Spleen (tissue), 11 donors: Measurements from ENCODE around the gene CEACAM4. TPM values are rescaled to one million over a fixed set of nuclear protein-coding genes. Genes with fewer than 3 reads are reported as not detected.
"Not testable (repeated sequence)": the region's sequence is repeated elsewhere in the genome, so short reads cannot be mapped to it uniquely, and the experiment has no call there.

Source experiments
- DNase-seq: peaks from one replicate; pipeline ENCODE4 v3.0.0-alpha.2; 2020
- H3K27ac ChIP-seq, 8 donors: fragments of 200-600 bp; sonication (generic) in 7 of 8; 1 replicate in 4 of 8; 2 replicates in 4 of 8; pipeline versions ENCODE4 v1.5.0 to v1.8.0; 2016 to 2021; ENCODE audit warnings: inconsistent platforms in 4 of 8, mild to moderate bottlenecking in 4 of 8, moderate library complexity in 1 of 8
- H3K27me3 ChIP-seq, 7 donors: fragments of 200-600 bp; sonication (generic) in 6 of 7; replicated peaks in 1 of 7; 1 replicate in 4 of 7; 2 replicates in 3 of 7; pipeline versions ENCODE4 v1.5.0 to v1.8.0; 2016 to 2021; ENCODE audit warnings: inconsistent platforms in 3 of 7, mild to moderate bottlenecking in 1 of 7
- H3K36me3 ChIP-seq, 6 donors: fragments of 200-600 bp; sonication (generic) in 5 of 6; 1 replicate in 4 of 6; 2 replicates in 2 of 6; pipeline versions ENCODE4 v1.5.0 to v1.8.0; 2016 to 2021; ENCODE audit warnings: inconsistent platforms in 2 of 6
- H3K4me1 ChIP-seq, 6 donors: fragments of 200-600 bp; sonication (generic) in 5 of 6; 1 replicate in 3 of 6; 2 replicates in 3 of 6; pipeline versions ENCODE4 v1.5.0 to v1.8.0; 2016 to 2021; ENCODE audit warnings: inconsistent platforms in 3 of 6
- H3K4me3 ChIP-seq, 8 donors: fragments of 200-600 bp; sonication (generic) in 7 of 8; 1 replicate in 4 of 8; 2 replicates in 4 of 8; pipeline versions ENCODE4 v1.5.0 to v1.8.0; 2016 to 2021; ENCODE audit warnings: inconsistent platforms in 4 of 8, mild to moderate bottlenecking in 4 of 8, moderate library complexity in 2 of 8
- H3K9me3 ChIP-seq, 8 donors: fragments of 200-600 bp; sonication (generic) in 7 of 8; 1 replicate in 4 of 8; 2 replicates in 4 of 8; pipeline versions ENCODE4 v1.5.0 to v1.8.0; 2016 to 2021; ENCODE audit warnings: inconsistent platforms in 4 of 8
- POLR2A ChIP-seq, 3 donors: fragments of 450-650 bp; IDR thresholded peaks; one replicate each; pipeline ENCODE4 v1.5.1; 2017; ENCODE audit warnings: antibody characterized with exemption in 3 of 3, mild to moderate bottlenecking in 1 of 3
- POLR2AphosphoS5 ChIP-seq, 3 donors: sonication (generic); formaldehyde crosslinking; IDR thresholded peaks; one replicate each; pipeline ENCODE4 v1.5.1; 2017; ENCODE audit warnings: antibody characterized with exemption in 3 of 3
- WGBS, 5 donors: extraction: QIAGEN DNeasy Blood & Tissue Kit in 3 of 5; methylation state at CpG; one replicate each; pipeline versions ENCODE4 v1.1.5 to v1.1.7; 2013 to 2018; 5-methylcytosine and 5-hydroxymethylcytosine counted together
- intact Hi-C: fragments of 100-400 bp; cut with DNase I; formaldehyde crosslinking; loops from one replicate; pipeline ENCODE4 v1.15.0; 2023; ENCODE audit warnings: low total_unique reads
- polyA plus RNA-seq, 3 donors: library from polyadenylated mRNA; stranded (reverse); fragments of 200-250 nt; gene quantifications; one replicate each; pipeline ENCODE4 v1.2.1, GENCODE V29; 2013
- total RNA-seq, 7 donors: library from RNA; depleted of rRNA in 3 of 7; stranded (reverse); fragments of >200 nt in 3 of 7; fragmentation: NEBNext Ultra II Directional in 4 of 7; extraction: Animal tissue kit (Norgen Biotek cat#: 25700) in 4 of 7; gene quantifications; one replicate each; pipeline versions ENCODE4 v1.1.0 to v1.2.1, GENCODE V29; 2016 to 2021
- TF ChIP-seq, protein P1 (sequence below), 11 experiments: fragments of 200-600 bp in 7 of 11; fragments of 450-650 bp in 4 of 11; sonication (generic) in 4 of 11; IDR thresholded peaks in 8 of 11; conservative IDR thresholded peaks in 3 of 11; 1 replicate in 7 of 11; 2 replicates in 4 of 11; pipeline versions ENCODE4 v1.4.0 to v1.8.0; 2016 to 2021; ENCODE audit warnings: antibody characterized with exemption in 11 of 11, inconsistent platforms in 4 of 11, mild to moderate bottlenecking in 1 of 11
- donor health status: healthy with polysubstance abuse.
- donor health status: DM: no; HTN: no; CAD: no; lungs with moderate emphysema.
- donor health status: DM: no; HTN: no; CAD: no.
- donor health status: Bipolar disorder and iron deficiency.
- donor health status: healthy.
- donor health status: DM: no; HTN: no; CAD: no.
- donor health status: DM: yes; HTN: yes; CAD: no.

CEACAM4 gene
- total and polyA plus RNA-seq, 10 donors: 3.3 to 76.4 (median 20.7) TPM

DNA sequence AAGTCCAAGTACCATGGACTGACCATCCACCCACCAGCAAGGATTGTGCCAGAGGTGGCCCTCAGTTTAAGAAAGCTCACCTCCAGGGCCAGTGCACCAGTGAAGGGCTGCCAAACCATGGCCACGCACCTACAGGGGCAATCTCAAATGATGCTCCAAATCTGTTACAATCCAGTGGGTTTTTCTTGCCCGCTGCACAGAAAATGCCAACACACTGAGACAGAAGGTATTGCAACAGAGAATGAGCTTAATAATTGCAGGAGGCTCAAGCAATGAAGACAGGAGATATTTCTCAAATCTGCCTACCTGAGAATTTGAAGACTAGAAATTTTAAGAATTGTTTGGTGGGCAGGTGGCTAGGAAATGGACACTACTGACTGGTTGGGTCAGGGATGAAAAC is 39.2 kb upstream of the CEACAM4 start:
- no peak overlapping the region for H3K4me3 ChIP-seq
- no peaks in the 10 kb centered on the region for H3K36me3 ChIP-seq
- 64 to 88% (median 75%) methylated on average over 1 to 2 of the region's 2 CpGs for WGBS, 5 donors
- H3K27ac ChIP-seq: no peak overlapping the region
- TF ChIP-seq POLR2AphosphoS5 (IDR thresholded peaks at IDR 0.05) (no peak), POLR2A (IDR thresholded peaks at IDR 0.05) (no peak)
- TF ChIP-seq, protein P1, sequence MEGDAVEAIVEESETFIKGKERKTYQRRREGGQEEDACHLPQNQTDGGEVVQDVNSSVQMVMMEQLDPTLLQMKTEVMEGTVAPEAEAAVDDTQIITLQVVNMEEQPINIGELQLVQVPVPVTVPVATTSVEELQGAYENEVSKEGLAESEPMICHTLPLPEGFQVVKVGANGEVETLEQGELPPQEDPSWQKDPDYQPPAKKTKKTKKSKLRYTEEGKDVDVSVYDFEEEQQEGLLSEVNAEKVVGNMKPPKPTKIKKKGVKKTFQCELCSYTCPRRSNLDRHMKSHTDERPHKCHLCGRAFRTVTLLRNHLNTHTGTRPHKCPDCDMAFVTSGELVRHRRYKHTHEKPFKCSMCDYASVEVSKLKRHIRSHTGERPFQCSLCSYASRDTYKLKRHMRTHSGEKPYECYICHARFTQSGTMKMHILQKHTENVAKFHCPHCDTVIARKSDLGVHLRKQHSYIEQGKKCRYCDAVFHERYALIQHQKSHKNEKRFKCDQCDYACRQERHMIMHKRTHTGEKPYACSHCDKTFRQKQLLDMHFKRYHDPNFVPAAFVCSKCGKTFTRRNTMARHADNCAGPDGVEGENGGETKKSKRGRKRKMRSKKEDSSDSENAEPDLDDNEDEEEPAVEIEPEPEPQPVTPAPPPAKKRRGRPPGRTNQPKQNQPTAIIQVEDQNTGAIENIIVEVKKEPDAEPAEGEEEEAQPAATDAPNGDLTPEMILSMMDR (IDR thresholded peaks at IDR 0.05 in 8 of 11, conservative IDR thresholded peaks at IDR 0.05 in 3 of 11): no peak
- intact Hi-C loops: no loop called here
- H3K9me3 ChIP-seq: peaks cover 0 to 48% (median 38%) of the 10 kb centered on the region in 8 donors
- no peaks in the 10 kb centered on the region for H3K4me1 ChIP-seq
- H3K27me3 ChIP-seq: peaks cover 0 to 38% (median 0%) of the 10 kb centered on the region in 7 donors
- no peak for DNase-seq

DNA sequence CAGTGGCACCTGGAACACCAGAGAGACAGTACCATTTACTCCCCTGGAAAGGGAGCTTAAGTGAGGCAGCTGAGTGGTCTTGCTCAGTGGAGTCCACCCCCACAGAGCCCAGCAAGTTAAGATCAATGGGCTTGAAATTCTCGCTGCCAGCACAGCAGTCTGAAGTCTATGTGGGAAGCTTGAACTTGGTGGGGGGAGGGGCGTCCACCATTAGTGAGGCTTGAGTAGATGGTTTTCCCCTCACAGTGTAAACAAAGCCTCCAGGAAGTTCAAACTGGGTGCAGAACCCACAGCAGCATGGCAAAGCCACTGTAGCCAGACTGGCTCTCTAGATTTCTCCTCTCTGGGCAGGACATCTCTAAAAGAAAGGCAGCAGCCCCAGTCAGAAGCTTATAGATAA is 30.3 kb upstream of the CEACAM4 start:
- 33 to 41% (median 40%) methylated on average over 2 of the region's 2 CpGs for WGBS, 5 donors
- peaks cover 0 to 20% (median 10%) of the 10 kb centered on the region in 8 donors for H3K9me3 ChIP-seq
- intact Hi-C loops: no loop called here
- TF ChIP-seq, protein P1 (IDR thresholded peaks at IDR 0.05 in 8 of 11, conservative IDR thresholded peaks at IDR 0.05 in 3 of 11): no peak
- no peak for TF ChIP-seq POLR2AphosphoS5 (IDR thresholded peaks at IDR 0.05)
- TF ChIP-seq POLR2A (IDR thresholded peaks at IDR 0.05): no peak
- DNase-seq: no peak
- no peaks in the 10 kb centered on the region for H3K4me1 ChIP-seq
- H3K27me3 ChIP-seq: peaks cover 0 to 71% (median 9%) of the 10 kb centered on the region in 7 donors
- no peaks in the 10 kb centered on the region for H3K36me3 ChIP-seq
- H3K27ac ChIP-seq: no peak overlapping the region
- H3K4me3 ChIP-seq: no peak overlapping the region

DNA sequence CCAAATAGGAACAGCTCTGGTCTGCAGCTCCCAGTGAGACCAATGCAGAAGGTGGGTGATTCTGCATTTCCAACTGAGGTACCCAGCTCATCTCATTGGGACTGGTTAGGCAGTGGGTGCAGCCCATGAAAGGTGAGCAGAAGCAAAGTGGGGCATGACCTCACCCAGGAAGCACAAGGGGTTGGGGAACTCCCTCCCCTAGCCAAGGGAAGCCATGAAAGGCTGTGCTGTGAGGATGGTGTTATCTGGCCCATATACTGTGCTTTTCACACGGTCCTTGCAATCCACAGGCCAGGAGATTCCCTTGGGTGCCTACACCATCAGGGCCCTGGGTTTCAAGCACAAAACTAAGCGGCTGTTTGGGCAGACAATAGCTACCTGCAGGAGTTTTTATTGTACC is 29.9 kb upstream of the CEACAM4 start:
- H3K4me3 ChIP-seq, H3K4me1 ChIP-seq, H3K27ac ChIP-seq, DNase-seq, H3K36me3 ChIP-seq, intact Hi-C loops: not testable (repeated sequence)
- peaks cover 0 to 20% (median 10%) of the 10 kb centered on the region in 8 donors for H3K9me3 ChIP-seq
- H3K27me3 ChIP-seq: peaks cover 0 to 76% (median 9%) of the 10 kb centered on the region in 7 donors
- WGBS, 5 donors: 53 to 80% (median 62%) methylated on average over 1 to 2 of the region's 2 CpGs

DNA sequence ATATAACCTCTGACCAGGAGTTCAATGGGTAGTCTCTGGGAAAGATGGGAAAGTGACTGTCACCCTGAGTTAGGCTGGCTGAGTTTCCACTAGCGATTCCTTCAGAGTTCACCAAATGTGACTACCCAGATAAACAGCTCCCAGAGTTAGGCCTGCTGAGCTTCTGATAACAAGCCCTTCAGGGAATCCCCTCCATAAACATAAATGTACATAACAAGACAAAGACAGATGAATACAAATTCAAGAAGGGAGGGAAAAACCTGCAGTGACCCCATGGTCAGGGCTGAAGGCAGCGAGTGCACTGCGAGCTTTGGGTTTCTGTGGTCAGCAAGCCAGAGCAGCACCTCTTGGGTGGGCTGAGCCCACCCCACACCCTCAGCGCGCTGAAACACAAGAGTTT is 25.4 kb upstream of the CEACAM4 start:
- H3K27me3 ChIP-seq: peaks cover 0 to 86% (median 9%) of the 10 kb centered on the region in 7 donors
- H3K9me3 ChIP-seq: peaks cover 0 to 20% (median 10%) of the 10 kb centered on the region in 8 donors
- no peaks in the 10 kb centered on the region for H3K4me1 ChIP-seq
- TF ChIP-seq POLR2AphosphoS5 (IDR thresholded peaks at IDR 0.05) (no peak), POLR2A (IDR thresholded peaks at IDR 0.05) (no peak)
- TF ChIP-seq, protein P1 (IDR thresholded peaks at IDR 0.05 in 8 of 11, conservative IDR thresholded peaks at IDR 0.05 in 3 of 11): no peak
- WGBS, 5 donors: 69 to 81% (median 72%) methylated on average over 5 of the region's 5 CpGs
- intact Hi-C loops: no loop called here
- no peak overlapping the region for H3K27ac ChIP-seq
- no peaks in the 10 kb centered on the region for H3K36me3 ChIP-seq
- no peak for DNase-seq
- H3K4me3 ChIP-seq: no peak overlapping the region

DNA sequence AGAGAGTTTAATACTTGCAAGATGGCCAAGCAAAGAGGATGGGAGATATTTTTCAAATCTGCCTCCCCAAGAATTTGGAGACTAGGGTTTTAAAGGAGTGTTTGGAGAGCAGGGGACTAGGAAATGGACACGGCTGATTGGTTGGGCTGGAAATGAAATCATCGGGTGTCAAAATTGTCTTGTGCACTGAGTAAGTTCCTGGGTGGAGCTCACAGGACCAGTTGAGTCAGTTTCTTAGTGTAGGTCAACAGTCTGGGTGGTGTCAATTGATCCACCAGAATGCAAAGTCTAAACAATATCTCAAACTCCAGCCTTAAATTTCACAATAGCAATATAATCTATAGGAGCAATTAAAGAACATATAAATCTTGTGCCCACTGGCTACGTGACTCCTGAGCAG is 23.0 kb upstream of the CEACAM4 start:
- H3K36me3 ChIP-seq: no peaks in the 10 kb centered on the region
- peaks cover 0 to 20% (median 10%) of the 10 kb centered on the region in 8 donors for H3K9me3 ChIP-seq
- DNase-seq: no peak
- 55 to 81% (median 67%) methylated on average over 3 of the region's 3 CpGs for WGBS, 5 donors
- H3K27me3 ChIP-seq: peaks cover 0 to 72% (median 4%) of the 10 kb centered on the region in 7 donors
- H3K4me3 ChIP-seq: no peak overlapping the region
- intact Hi-C loops: no loop called here
- no peak overlapping the region for H3K27ac ChIP-seq
- TF ChIP-seq, protein P1 (IDR thresholded peaks at IDR 0.05 in 8 of 11, conservative IDR thresholded peaks at IDR 0.05 in 3 of 11): no peak
- TF ChIP-seq POLR2AphosphoS5 (IDR thresholded peaks at IDR 0.05) (no peak), POLR2A (IDR thresholded peaks at IDR 0.05) (no peak)
- H3K4me1 ChIP-seq: no peaks in the 10 kb centered on the region
